GM12878 (cell line): ENCODE data around the gene ZNF483. TPM values are rescaled to one million over a fixed set of nuclear protein-coding genes. Genes with fewer than 3 reads are reported as not detected.

ENCODE experiments used
- ATF2 ChIP-seq: IDR thresholded peaks from 2 replicates; pipeline ENCODE4 v1.6.1; 2012; ENCODE audit warnings: low read length, inconsistent platforms
- CEBPZ ChIP-seq: fragments of 150-350 bp; IDR thresholded peaks from 2 replicates; pipeline ENCODE4 v1.6.1; 2016; ENCODE audit warnings: low read depth, low read length
- CREB1 ChIP-seq: IDR thresholded peaks from 2 replicates; pipeline ENCODE4 v1.6.1; 2012; ENCODE audit warnings: low read depth, mild to moderate bottlenecking, inconsistent platforms
- E2F4 ChIP-seq: IDR thresholded peaks from 2 replicates; pipeline ENCODE4 v1.6.1; 2012; ENCODE audit warnings: low read depth, low read length, improper control_type of control experiment
- HDGF ChIP-seq: fragments of 450-650 bp; IDR thresholded peaks from 2 replicates; pipeline ENCODE4 v1.6.1; 2016; ENCODE audit warnings: antibody characterized with exemption
- NR2F1 ChIP-seq: fragments of 450-650 bp; conservative IDR thresholded peaks from 2 replicates; pipeline ENCODE4 v1.6.1; 2017; ENCODE audit warnings: mild to moderate bottlenecking
- SREBF2 ChIP-seq: IDR thresholded peaks from 2 replicates; pipeline ENCODE4 v1.6.1; 2012; ENCODE audit warnings: mild to moderate bottlenecking, low read length
- TBL1XR1 ChIP-seq: IDR thresholded peaks from 2 replicates; pipeline ENCODE4 v1.6.1; 2012; ENCODE audit warnings: low read depth, low read length, improper control_type of control experiment
- YY1 ChIP-seq: IDR thresholded peaks from 2 replicates; pipeline ENCODE4 v1.6.1; 2011; ENCODE audit warnings: low read depth, mild to moderate bottlenecking, low read length
- polyA plus RNA-seq, 11 experiments: library from polyadenylated mRNA; depleted of rRNA in 4 of 11; unstranded in 6 of 11; stranded (reverse) in 5 of 11; fragments of >200 nt; fragmentation: Nextera tagmentation in 4 of 11; fragmentation: Illumina TruSeq in 1 of 11; extraction: Ambion mirVana in 4 of 11; extraction: Trizol in 1 of 11; gene quantifications; 1 replicate in 1 of 11; 2 replicates in 10 of 11; pipeline versions ENCODE4 v1.2.1 to v1.2.3, GENCODE V29; 2011 to 2016; ENCODE audit warnings: inconsistent platforms in 2 of 11, missing spikeins in 2 of 11, low read depth in 1 of 11
- total RNA-seq, 4 experiments: library from RNA; depleted of rRNA in 3 of 4; stranded (reverse); fragments of >200 nt in 3 of 4; fragmentation: Illumina TruSeq in 1 of 4; extraction: Trizol in 1 of 4; gene quantifications; 2 replicates each; pipeline versions ENCODE4 v1.2.1 to v1.2.3, GENCODE V29; 2013 to 2021

ZNF483 gene
- total and polyA plus RNA-seq, 10 of the 15 experiments (the other 5 are each of a cell fraction or from before 2014, with no cell fraction given), result 0.03 to 0.76 (median 0.26) TPM; not detected in 1

GRCh38 chr9:111475195-111475594 is 49.8 kb upstream of the ZNF483 start (continued):
- no peak for TF ChIP-seq ATF2
- no peak for TF ChIP-seq E2F4
- TF ChIP-seq SREBF2, result no peak
- no peak for TF ChIP-seq YY1
- no peak for TF ChIP-seq CEBPZ
- no peak for TF ChIP-seq CREB1
- no peak for TF ChIP-seq TBL1XR1
- no peak for TF ChIP-seq HDGF
- no peak for TF ChIP-seq NR2F1
